HG02623 (cell line): ENCODE data around the gene LRRC4C.

ENCODE experiments used
- ATAC-seq: cut with Tn5 transposase; IDR thresholded peaks from one replicate; pipeline ENCODE4 v1.9.1; 2021; ENCODE audit warnings: moderate library complexity; ENCODE audit not compliant: unreplicated experiment

The LRRC4C gene

GRCh38 chr11:40306938-40307548, 1152.4 kb downstream of the LRRC4C start:
- ATAC-seq, result no peak

DNA sequence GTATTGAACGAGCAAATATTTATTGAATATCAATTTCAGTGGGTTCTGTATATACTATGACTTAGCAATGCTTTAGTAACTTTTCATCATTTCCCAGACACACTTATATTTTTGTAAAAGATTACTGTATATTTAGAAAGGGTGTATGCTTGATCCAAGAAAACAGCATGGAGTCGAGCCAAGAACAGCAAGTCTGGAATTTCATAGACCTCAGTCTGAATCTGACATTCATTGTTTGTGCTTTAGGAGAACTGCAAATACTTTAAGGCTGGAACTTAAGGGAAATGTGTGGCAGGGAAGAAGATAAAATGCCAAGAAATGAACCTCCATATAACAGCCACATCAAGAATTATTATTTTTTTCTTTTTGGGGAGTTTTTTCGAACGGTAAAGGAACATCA, 1156.8 kb downstream of the LRRC4C start:
- ATAC-seq, result no peak

GRCh38 chr11:40295466-40295865, 1164.0 kb downstream of the LRRC4C start:
- ATAC-seq, result no peak

- ATAC-seq, result no peak
Observed at GRCh38 chr11:40294741-40295140, 1164.7 kb downstream of the LRRC4C start.

DNA sequence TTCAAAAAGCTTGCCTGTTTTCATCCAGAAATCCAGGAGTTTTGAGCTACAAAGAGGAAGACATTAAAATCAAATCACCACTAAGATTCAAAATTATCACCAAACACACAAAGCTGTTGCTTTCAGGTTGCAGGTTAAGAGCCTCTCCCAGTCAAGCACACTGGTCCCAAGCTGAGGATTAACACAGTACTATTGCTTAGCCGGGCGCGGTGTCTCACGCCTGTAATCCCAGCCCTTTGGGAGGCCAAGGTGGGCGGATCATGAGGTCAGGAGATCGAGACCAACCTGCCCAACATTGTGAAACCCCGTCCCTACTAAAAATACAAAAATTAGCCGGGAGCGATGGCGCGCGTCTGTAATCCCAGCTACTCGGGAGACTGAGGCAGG, 1165.1 kb downstream of the LRRC4C start:
- peak; percentile 11 for ATAC-seq

DNA sequence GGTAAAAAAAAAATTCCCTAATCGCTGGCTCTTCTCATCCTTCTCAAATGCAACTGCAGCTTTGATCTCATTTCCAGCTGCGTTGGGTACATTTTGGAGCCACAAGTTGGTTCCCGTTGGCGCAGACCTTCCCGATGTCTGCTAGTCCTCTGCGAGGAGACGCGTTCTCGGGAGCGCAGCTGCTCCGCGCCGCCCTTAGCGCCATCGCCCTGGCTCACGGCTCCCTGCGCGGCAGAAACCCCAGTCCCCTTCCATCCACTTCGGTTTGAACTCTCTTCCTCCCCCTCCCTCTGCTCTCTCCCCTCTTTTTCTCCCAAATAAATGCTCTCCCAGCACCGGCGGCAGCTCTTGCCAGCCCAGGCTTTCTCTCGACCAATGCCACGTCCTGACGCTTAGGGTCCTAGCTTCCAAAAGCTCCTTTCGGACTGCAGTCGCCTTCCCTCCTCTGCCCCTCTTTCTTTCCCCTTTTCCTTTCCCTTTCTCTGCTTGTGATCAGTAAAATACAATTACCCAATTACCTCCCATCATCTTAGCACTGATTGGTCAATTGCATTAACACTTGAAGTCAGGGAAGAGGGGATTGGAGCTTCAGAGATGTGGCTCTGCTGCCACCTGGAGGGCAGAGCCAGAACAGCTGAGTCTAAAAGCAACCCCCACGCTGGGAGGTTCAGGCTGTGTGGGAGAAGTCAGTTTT, 1165.7 kb downstream of the LRRC4C start:
- ATAC-seq, result peak; percentile 96

DNA sequence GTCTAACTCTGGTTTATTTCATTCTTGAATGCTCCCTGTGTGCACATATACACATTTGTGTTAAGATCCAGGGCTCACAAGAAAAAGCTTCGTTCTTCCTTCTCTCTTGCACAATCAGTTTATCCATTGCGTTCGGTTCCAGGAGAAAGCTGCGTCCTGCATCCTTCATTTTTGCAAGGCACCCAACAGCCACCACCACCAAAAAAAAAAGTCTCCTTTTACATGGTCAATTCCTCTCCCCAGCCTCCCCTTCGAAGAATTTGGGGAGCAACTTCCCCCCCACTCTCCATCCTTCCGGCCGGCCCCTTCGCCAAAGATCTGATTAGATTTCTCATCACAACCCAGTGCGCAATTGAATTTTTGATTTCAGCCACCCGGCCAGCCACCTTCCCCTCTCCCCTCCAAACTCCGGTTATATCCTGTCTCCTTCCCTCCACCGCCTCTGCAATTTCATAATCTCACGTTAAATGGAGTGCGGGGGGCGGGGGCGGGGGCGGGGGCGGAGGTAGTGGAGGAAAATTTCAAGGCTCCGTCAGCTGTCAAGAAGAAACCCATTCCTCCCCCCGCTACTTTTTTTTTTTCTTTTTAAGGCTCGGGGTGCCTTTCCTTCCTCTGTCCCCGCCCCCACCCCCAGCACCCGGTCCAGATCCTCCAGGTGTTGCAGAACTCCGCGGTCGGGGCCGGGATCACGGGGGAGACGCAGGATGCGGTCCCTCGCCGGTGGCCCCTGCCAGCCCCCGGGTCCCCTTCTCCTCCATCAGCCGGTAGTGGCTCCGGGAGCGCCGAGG, 1166.5 kb downstream of the LRRC4C start:
- ATAC-seq, result no peak

DNA sequence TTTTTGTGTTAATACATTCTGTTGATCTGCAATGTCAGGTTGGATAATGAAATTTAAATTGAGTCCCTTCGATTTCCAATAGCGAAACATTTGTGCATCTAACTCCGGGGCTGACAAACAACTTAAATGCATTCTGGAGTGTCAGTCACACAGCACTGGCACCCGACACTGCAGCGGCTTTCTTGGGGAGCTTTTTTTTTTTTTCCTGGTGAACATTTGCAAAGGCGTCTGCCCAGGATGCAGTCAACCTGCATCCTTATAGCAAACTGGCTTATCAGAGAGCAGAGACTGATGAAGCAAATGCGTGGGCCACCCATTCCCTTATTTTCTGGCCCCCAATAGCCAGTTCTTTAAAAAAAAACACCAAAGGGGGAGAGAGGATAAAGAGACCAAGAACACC, 1167.7 kb downstream of the LRRC4C start:
- ATAC-seq, result no peak

GRCh38 chr11:40291329-40291728, 1168.1 kb downstream of the LRRC4C start:
- no peak for ATAC-seq

DNA sequence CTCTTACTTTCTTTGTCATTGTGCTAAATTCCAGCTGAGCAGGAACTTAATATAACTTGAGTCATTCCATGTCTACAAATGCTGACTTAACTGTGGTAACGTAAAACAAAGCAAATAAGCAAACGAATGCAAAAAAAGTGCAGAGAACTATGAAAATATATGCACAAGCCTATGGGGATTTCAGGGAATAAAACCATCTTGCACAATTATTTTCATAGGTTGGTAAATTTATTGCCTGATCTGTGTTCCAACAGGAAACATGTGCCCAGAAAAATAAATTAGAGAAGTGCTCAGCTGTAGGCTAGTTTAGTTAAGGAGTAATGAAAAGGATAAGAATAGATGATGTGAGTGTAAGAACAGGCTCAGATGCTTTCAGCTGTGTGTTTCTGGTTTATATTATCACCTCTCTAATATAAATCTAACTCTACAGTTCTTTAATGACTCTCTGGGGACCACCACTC, 1169.3 kb downstream of the LRRC4C start:
- ATAC-seq, result no peak

GRCh38 chr11:40289370-40289769, 1170.1 kb downstream of the LRRC4C start:
- ATAC-seq, result no peak

DNA sequence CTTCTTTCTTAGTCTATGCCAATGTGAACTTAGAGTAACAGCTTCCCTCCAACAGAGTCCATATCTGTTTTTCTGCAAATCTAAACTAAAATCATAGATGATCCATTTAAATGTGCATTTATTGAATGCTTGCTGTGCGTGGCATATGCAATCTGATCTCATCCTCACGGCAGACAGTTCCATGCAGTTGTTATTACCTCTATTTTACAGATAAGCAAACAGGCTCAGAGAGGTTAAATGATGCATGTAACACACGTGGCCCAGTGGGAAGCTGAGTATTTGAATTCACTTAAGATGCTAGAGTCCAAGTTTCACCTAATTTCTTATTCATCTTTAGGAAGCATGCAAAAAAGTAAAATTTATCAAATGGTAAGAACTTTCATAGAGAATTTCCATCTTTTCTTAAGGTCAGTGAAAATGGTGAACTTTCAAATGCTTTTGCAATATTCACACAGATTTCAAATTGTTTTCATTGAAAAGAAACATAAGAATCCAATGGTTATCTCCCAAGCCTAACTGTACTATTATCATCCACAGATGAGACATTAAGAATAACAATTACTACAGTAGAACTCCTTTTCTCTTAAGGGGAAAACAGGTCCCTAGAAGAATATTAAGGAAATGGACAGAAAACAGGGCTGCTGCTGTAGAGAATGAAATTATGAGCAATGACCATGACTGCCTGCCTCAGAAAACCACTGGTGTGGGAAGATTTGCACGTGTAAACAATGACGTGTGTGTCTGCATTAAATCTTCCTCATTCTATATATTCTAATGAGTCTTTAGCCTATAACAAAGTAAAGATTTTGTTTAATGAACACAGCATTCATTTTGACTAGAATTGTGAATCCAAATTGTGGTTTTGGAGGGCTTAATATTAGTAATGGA, 1171.3 kb downstream of the LRRC4C start:
- ATAC-seq, result no peak

GRCh38 chr11:40286137-40286536, 1173.3 kb downstream of the LRRC4C start:
- ATAC-seq, result no peak

DNA sequence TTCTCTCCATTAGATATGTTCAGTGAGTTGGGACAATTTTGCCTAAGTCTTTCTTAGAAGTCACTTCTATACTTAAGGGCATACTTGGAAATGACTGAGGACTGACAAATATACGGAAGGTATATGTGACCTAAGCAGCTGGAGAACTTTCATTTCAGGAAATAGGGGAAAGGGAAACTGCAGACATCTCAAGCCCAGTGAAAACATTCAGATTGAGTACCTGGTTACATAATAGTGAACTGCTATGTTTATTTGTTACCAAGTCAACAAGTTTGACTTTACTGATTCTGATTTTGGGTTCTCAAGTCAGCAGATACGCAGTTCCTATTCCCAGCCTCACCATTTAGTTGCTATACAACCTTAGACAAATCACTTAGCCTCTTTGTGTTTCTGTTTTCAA, 1173.9 kb downstream of the LRRC4C start:
- ATAC-seq, result no peak

DNA sequence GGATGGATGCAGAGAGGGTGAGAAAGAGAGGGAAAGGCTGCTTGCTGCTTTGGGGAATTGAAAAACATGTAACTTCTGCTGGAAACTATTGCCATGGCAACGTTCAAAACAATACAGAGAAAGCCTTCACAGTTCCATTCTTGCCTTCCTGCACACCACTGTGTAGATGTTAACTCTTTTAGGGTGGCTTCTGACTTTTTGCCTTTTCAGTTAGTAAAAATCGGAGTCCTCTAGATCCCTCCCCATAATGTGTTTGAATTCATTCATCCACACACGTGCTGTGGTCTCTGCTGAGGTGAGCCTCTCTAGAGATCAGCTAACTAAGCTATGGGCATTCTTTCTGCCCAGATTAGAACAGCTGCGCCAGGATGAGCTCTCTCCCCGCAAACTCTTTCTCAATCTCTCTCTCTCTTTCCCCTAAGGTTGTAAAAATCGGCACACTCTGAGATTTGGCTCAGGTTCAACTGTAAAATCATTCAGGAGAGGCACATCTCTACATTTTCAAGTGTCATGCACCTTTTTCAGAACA, 1178.3 kb downstream of the LRRC4C start:
- no peak for ATAC-seq

GRCh38 chr11:40280159-40281051, 1179.0 kb downstream of the LRRC4C start:
- ATAC-seq, result no peak

GRCh38 chr11:40276960-40277359, 1182.5 kb downstream of the LRRC4C start:
- ATAC-seq, result no peak

DNA sequence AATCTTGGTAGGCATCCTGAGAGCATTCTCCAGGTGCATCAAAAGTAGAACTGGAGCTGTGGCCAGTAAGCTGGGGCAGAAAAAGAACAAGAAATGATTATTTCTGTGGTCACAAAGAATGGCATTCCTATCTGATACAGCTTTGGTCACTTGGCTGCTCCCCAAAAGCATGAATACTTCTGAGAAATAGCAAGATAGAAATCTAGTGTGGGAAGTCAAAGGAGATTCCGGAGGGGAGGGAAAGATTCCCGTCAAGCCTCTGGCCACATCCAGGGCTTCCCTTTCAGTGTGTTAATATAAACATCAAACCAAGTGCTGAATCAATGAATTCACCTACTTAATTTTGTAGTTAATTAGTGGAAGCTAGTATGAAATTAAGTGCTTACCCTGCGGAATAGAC, 1185.4 kb downstream of the LRRC4C start:
- ATAC-seq, result no peak

GRCh38 chr11:40273192-40273732, 1186.2 kb downstream of the LRRC4C start:
- ATAC-seq, result no peak
